ENCODE measurements around the gene GRID2. TPM values are rescaled to one million over a fixed set of nuclear protein-coding genes. Genes with fewer than 3 reads are reported as not detected.

Gene GRID2
- total RNA-seq, 1 donor from 2014 or later, result 11.6 TPM

DNA sequence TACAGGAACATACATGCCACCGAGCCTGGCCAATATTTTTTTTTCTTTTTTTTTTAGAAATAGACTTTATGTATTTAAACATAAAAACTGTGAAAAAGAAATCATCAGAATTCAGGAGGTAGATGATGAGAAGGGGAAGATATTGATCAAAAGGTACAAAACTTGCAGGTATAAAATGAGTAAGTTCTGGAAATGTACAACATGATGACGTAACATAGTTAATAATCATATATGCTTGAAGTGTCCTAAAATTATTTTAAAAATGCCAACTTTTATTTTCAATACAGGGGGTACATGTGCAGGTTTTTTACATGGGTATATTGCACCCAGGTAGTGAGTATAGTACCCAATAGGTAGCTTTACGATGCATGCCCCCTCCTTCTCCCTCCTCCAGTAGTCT, 337.6 kb downstream of the GRID2 start:
- no peaks in the 10 kb centered on the region for H3K9me3 Mint-ChIP-seq (ENCODE audit: unreplicated experiment)
- H3K27me3 Mint-ChIP-seq (ENCODE audit: unreplicated experiment), result peaks cover 3% of the 10 kb centered on the region
- no peak overlapping the region for H3K4me3 Mint-ChIP-seq (ENCODE audit: unreplicated experiment)
- no peaks in the 10 kb centered on the region for H3K36me3 Mint-ChIP-seq (ENCODE audit: low read depth, unreplicated experiment)
- TF ChIP-seq, protein P1, sequence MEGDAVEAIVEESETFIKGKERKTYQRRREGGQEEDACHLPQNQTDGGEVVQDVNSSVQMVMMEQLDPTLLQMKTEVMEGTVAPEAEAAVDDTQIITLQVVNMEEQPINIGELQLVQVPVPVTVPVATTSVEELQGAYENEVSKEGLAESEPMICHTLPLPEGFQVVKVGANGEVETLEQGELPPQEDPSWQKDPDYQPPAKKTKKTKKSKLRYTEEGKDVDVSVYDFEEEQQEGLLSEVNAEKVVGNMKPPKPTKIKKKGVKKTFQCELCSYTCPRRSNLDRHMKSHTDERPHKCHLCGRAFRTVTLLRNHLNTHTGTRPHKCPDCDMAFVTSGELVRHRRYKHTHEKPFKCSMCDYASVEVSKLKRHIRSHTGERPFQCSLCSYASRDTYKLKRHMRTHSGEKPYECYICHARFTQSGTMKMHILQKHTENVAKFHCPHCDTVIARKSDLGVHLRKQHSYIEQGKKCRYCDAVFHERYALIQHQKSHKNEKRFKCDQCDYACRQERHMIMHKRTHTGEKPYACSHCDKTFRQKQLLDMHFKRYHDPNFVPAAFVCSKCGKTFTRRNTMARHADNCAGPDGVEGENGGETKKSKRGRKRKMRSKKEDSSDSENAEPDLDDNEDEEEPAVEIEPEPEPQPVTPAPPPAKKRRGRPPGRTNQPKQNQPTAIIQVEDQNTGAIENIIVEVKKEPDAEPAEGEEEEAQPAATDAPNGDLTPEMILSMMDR (IDR thresholded peaks at IDR 0.05; ENCODE audit: unreplicated experiment), result no peak
- no peaks in the 10 kb centered on the region for H3K4me1 Mint-ChIP-seq (ENCODE audit: unreplicated experiment)
- no peak overlapping the region for H3K27ac Mint-ChIP-seq (ENCODE audit: unreplicated experiment)
- DNase-seq (ENCODE audit: low spot score), result no peak

DNA sequence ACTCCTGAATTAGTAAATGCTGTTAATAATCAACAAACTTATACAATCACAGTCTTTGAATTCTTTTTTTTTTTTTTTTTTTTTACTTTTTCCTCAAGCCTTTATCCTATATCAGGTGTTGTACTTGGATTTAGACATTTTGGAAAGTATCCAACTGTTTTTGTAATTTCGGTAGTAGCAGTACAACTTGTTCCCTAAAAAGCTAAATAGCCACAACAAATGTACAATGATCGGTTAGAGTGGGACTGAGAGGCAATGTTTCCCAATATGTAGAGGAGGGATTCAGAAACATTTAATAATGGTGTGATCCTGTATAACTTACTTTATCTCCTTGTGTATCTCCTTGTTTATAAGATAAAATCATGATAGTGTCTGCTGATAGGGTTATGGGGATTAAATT, 343.1 kb downstream of the GRID2 start:
- TF ChIP-seq, protein P1 (IDR thresholded peaks at IDR 0.05; ENCODE audit: unreplicated experiment), result no peak
- Mint-ChIP-seq H3K27ac (ENCODE audit: unreplicated experiment) (no peak overlapping the region), H3K27me3 (ENCODE audit: unreplicated experiment) (peaks cover 1% of the 10 kb centered on the region), H3K4me1 (ENCODE audit: unreplicated experiment) (no peaks in the 10 kb centered on the region), H3K36me3 (ENCODE audit: low read depth, unreplicated experiment) (no peaks in the 10 kb centered on the region), H3K4me3 (ENCODE audit: unreplicated experiment) (no peak overlapping the region), H3K9me3 (ENCODE audit: unreplicated experiment) (no peaks in the 10 kb centered on the region)
- DNase-seq (ENCODE audit: low spot score), result no peak

DNA sequence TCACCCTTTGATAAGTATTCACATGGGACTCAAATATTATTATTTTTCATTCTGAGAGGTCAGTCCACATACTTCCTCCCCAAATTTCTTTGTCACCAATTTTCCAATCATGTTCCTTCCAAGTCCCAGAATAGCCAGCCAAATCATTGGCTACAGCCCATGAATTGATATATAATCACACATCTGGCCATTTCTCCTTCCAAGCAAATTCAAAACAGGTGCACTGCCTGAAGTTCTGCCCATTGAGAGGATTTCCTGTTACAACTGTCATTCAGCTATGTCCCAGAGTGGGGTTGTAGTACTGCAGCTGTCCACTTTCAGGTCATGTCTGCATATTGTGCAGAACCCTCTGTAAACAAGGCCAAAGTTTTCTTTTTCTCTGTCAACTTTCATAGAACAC, 347.8 kb downstream of the GRID2 start:
- H3K9me3 Mint-ChIP-seq (ENCODE audit: unreplicated experiment), result no peaks in the 10 kb centered on the region
- no peaks in the 10 kb centered on the region for H3K36me3 Mint-ChIP-seq (ENCODE audit: low read depth, unreplicated experiment)
- DNase-seq (ENCODE audit: low spot score), result no peak
- H3K4me3 Mint-ChIP-seq (ENCODE audit: unreplicated experiment), result no peak overlapping the region
- no peaks in the 10 kb centered on the region for H3K27me3 Mint-ChIP-seq (ENCODE audit: unreplicated experiment)
- TF ChIP-seq, protein P1 (IDR thresholded peaks at IDR 0.05; ENCODE audit: unreplicated experiment), result no peak
- no peak overlapping the region for H3K27ac Mint-ChIP-seq (ENCODE audit: unreplicated experiment)
- H3K4me1 Mint-ChIP-seq (ENCODE audit: unreplicated experiment), result peaks cover 3% of the 10 kb centered on the region

DNA sequence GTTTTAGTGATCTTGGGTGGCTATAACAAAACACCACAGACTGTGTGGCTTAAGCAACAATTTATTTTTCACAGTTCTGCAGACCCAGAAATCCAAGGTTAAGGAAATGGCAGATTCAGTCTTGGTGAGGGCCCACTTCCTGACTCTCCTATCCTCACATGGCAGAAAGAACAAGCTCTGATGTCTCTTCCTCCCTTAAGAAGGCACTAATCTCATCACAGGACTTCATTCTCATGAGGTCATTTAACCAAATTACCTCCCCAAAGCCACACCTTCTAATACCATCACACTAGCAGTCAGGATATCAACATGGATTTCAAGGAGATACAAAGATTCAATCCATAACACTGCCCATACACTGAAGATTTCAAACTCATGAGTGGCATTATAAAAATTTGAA, 350.3 kb downstream of the GRID2 start:
- TF ChIP-seq, protein P1 (IDR thresholded peaks at IDR 0.05; ENCODE audit: unreplicated experiment), result no peak
- no peaks in the 10 kb centered on the region for H3K9me3 Mint-ChIP-seq (ENCODE audit: unreplicated experiment)
- H3K4me1 Mint-ChIP-seq (ENCODE audit: unreplicated experiment), result peaks cover 3% of the 10 kb centered on the region
- H3K27ac Mint-ChIP-seq (ENCODE audit: unreplicated experiment), result peak overlapping the region; percentile 45
- DNase-seq (ENCODE audit: low spot score), result no peak
- H3K4me3 Mint-ChIP-seq (ENCODE audit: unreplicated experiment), result no peak overlapping the region
- H3K27me3 Mint-ChIP-seq (ENCODE audit: unreplicated experiment), result no peaks in the 10 kb centered on the region
- no peaks in the 10 kb centered on the region for H3K36me3 Mint-ChIP-seq (ENCODE audit: low read depth, unreplicated experiment)

DNA sequence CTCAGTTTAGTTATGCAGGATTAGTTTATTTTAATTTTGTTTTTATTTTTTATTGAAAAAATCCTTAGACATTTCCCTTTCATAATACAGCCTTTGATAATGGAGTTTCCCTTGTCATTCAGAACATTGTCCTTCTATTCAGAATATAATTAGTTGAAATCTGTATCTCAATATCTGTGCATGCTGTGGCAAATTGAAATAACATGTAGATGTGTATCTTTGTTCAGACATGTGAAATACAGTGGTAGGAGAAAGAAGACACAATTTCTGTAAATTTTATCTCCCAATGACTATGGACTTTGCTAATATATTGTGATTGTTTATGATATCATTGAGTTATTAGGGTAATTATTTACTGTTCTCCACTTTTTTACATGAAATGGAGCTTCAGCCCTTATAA, 353.9 kb downstream of the GRID2 start:
- DNase-seq (ENCODE audit: low spot score), result no peak
- no peak overlapping the region for H3K27ac Mint-ChIP-seq (ENCODE audit: unreplicated experiment)
- no peak overlapping the region for H3K4me3 Mint-ChIP-seq (ENCODE audit: unreplicated experiment)
- H3K27me3 Mint-ChIP-seq (ENCODE audit: unreplicated experiment), result no peaks in the 10 kb centered on the region
- no peaks in the 10 kb centered on the region for H3K36me3 Mint-ChIP-seq (ENCODE audit: low read depth, unreplicated experiment)
- peaks cover 3% of the 10 kb centered on the region for H3K4me1 Mint-ChIP-seq (ENCODE audit: unreplicated experiment)
- TF ChIP-seq, protein P1 (IDR thresholded peaks at IDR 0.05; ENCODE audit: unreplicated experiment), result no peak
- H3K9me3 Mint-ChIP-seq (ENCODE audit: unreplicated experiment), result no peaks in the 10 kb centered on the region
